OCI-LY1 (cell line): Measurements from ENCODE around the gene PHF2.

Experiments used
- H2AFZ ChIP-seq: fragments of 200-600 bp; sonication (generic), shearing (Covaris generic); 2 replicates; pipeline ENCODE4 v1.6.0; 2014; ENCODE audit warnings: antibody characterized with exemption, mild to moderate bottlenecking, low read length
- H3F3A ChIP-seq: fragments of 200-600 bp; sonication (generic), shearing (Covaris generic); 2 replicates; pipeline ENCODE4 v1.6.0; 2014; ENCODE audit warnings: mild to moderate bottlenecking, antibody characterized with exemption, low read length, moderate library complexity; ENCODE audit not compliant: insufficient read depth
- H3K27ac ChIP-seq: fragments of 200-600 bp; sonication (generic); 2 replicates; pipeline ENCODE4 v1.5.1; 2014; ENCODE audit warnings: low read length, mixed run types, mild to moderate bottlenecking, low read depth; ENCODE audit not compliant: poor library complexity, severe bottlenecking
- H3K27me3 ChIP-seq: fragments of 200-600 bp; sonication (generic); 2 replicates; pipeline ENCODE4 v1.6.0; 2014; ENCODE audit warnings: antibody characterized with exemption, mild to moderate bottlenecking, low read length, moderate library complexity; ENCODE audit not compliant: insufficient read depth
- H3K36me3 ChIP-seq: fragments of 200-600 bp; sonication (generic); 2 replicates; pipeline ENCODE4 v1.6.1; 2014; ENCODE audit warnings: mild to moderate bottlenecking, antibody characterized with exemption, low read length, moderate library complexity, mixed read lengths; ENCODE audit not compliant: insufficient read depth
- H3K4me1 ChIP-seq: fragments of 200-600 bp; sonication (generic); 2 replicates; pipeline ENCODE4 v1.5.1; 2014; ENCODE audit warnings: mild to moderate bottlenecking, low read length, moderate library complexity; ENCODE audit not compliant: insufficient read depth, severe bottlenecking
- H3K4me2 ChIP-seq: fragments of 200-600 bp; sonication (generic), shearing (Covaris generic); 2 replicates; pipeline ENCODE4 v1.6.1; 2014; ENCODE audit warnings: low read length
- H3K4me3 ChIP-seq: fragments of 200-600 bp; sonication (generic); 2 replicates; pipeline ENCODE4 v1.5.1; 2014; ENCODE audit warnings: low read length, low read depth, mild to moderate bottlenecking, mixed read lengths; ENCODE audit not compliant: poor library complexity, severe bottlenecking
- H3K79me2 ChIP-seq: fragments of 200-600 bp; shearing (Covaris generic); 2 replicates; pipeline ENCODE4 v1.6.1; 2016; ENCODE audit warnings: mixed run types, low read length, mixed read lengths; ENCODE audit not compliant: insufficient read depth
- H3K9ac ChIP-seq: fragments of 200-600 bp; sonication (generic), shearing (Covaris generic); 2 replicates; pipeline ENCODE4 v1.6.1; 2014; ENCODE audit warnings: mild to moderate bottlenecking, low read length, mixed read lengths
- H3K9me2 ChIP-seq: fragments of 200-600 bp; sonication (generic), shearing (Covaris generic); 2 replicates; pipeline ENCODE4 v1.6.1; 2014; ENCODE audit warnings: low read depth, mild to moderate bottlenecking, low read length, mixed read lengths
- H3K9me3 ChIP-seq: fragments of 200-600 bp; shearing (Covaris generic); 2 replicates; pipeline ENCODE4 v1.6.1; 2014; ENCODE audit warnings: low read length, mixed read lengths
- H4K20me1 ChIP-seq: fragments of 200-600 bp; sonication (generic), shearing (Covaris generic); 2 replicates; pipeline ENCODE4 v1.6.0; 2016; ENCODE audit warnings: mild to moderate bottlenecking, low read length; ENCODE audit not compliant: insufficient read depth
- CTCF ChIP-seq: fragments of 200-600 bp; sonication (generic), shearing (Covaris generic); IDR thresholded peaks from 2 replicates; pipeline ENCODE4 v1.5.1; 2017; ENCODE audit warnings: mild to moderate bottlenecking, antibody characterized with exemption, low read length, moderate library complexity, mixed read lengths
- EZH2 ChIP-seq: fragments of 200-600 bp; sonication (generic), shearing (Covaris generic); IDR thresholded peaks from 2 replicates; pipeline ENCODE4 v1.8.0; 2017; ENCODE audit warnings: borderline replicate concordance, mixed run types, mild to moderate bottlenecking, antibody characterized with exemption, low read length, moderate library complexity, mixed read lengths

The PHF2 gene

DNA sequence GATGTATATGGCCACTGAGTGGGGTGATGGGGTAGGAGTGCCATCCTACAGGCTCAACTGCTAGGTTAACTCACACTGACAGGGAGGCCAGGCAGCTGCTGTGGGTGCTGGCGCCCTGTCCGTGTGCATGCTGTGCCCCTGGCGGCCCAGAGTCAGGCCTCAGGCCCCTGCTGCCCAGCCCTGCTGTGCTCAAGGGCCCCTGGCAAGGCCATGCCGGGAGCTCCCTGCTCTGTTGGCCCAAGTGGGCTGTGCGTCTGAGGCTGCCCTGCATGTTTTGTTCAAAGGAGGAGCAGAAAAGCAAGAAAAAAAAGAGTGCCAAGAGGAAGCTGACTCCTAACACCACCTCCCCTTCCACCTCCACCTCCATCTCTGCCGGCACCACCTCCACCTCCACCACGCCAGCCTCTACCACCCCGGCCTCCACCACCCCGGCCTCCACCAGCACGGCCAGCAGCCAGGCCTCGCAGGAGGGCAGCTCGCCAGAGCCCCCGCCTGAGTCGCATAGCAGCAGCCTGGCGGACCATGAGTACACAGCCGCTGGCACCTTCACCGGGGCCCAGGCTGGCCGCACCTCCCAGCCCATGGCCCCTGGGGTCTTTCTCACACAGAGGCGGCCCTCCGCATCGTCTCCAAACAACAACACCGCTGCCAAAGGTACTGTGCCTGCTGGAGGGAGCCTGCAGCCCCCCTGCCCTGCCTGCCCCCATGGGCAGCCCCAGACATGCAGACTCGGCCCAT lies 100.1 kb downstream of the PHF2 start:
- Histone ChIP-seq H3K9ac (no peak overlapping the region), H3K27me3 (no peaks in the 10 kb centered on the region), H3K4me1 (no peaks in the 10 kb centered on the region), H3K27ac (no peak overlapping the region), H3K9me3 (no peaks in the 10 kb centered on the region), H3K36me3 (no peaks in the 10 kb centered on the region), H4K20me1 (no peaks in the 10 kb centered on the region), H3K9me2 (no peaks in the 10 kb centered on the region), H3K79me2 (no peaks in the 10 kb centered on the region), H2AFZ (no peak overlapping the region), H3F3A (no peaks in the 10 kb centered on the region), H3K4me3 (no peak overlapping the region), H3K4me2 (no peak overlapping the region)
- no peak for TF ChIP-seq CTCF
- TF ChIP-seq EZH2: no peak

DNA sequence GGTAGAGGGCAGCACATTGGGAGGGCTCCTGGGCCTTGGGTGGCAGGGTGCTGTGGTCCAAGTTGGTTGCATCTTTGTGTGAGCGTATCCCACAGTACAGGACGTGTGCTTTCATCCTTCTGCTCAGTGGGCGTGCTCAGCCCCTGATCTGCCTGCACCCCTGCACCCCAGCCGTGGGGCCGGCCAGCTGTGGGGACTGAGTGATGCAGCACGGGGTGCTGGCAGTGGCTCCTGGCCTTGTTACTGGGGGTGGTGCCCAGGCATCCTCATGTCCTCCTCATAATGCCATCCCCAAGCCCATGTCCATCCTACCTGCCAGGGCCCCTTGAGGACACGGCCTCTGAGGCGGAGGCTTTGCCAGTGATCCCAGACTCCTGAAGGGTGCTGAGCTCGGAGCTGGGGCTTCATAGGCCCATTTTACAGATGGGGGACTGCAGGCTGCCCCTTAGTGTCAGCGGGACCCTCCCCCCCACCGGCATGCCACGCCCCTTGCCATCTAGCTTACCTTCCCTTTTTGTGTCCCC lies 100.7 kb downstream of the PHF2 start:
- no peaks in the 10 kb centered on the region for H3K9me3 ChIP-seq
- no peak overlapping the region for H2AFZ ChIP-seq
- H3K4me2 ChIP-seq: no peak overlapping the region
- no peaks in the 10 kb centered on the region for H3K79me2 ChIP-seq
- H3K4me1 ChIP-seq: no peaks in the 10 kb centered on the region
- no peaks in the 10 kb centered on the region for H3K9me2 ChIP-seq
- no peak overlapping the region for H3K27ac ChIP-seq
- no peaks in the 10 kb centered on the region for H3K36me3 ChIP-seq
- no peak overlapping the region for H3K9ac ChIP-seq
- H3K4me3 ChIP-seq: no peak overlapping the region
- H3K27me3 ChIP-seq: no peaks in the 10 kb centered on the region
- H4K20me1 ChIP-seq: no peaks in the 10 kb centered on the region
- TF ChIP-seq EZH2: no peak
- no peak for TF ChIP-seq CTCF
- H3F3A ChIP-seq: no peaks in the 10 kb centered on the region

DNA sequence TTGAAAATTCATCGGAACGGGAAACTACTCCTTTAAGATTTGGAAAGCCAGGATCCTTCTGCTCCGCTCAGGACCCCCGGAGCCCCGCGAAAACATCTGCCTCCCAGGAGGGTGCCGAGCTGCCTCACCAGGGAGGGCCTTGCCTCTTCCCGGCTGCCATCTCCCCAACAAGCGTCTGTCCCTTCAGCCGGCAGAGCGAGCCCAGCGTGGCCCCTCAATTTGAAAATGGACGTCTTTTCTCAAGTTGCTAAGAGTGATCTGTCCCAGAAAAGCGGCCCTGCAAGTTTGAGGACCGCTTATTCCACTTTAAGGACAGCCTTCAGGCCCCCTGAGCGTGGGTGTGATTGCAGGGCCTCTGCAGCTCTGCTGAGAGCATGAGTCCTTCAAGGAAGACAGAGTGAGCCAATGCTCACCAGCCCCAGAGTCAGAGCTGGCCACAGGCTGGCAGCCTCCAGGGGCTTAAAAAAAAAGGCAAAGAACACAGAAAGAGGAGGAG lies 101.3 kb downstream of the PHF2 start:
- TF ChIP-seq EZH2: no peak
- TF ChIP-seq CTCF: no peak
- no peak overlapping the region for H3K4me3 ChIP-seq
- H2AFZ ChIP-seq: no peak overlapping the region
- H3K4me1 ChIP-seq: no peaks in the 10 kb centered on the region
- no peak overlapping the region for H3K9ac ChIP-seq
- H3K9me3 ChIP-seq: no peaks in the 10 kb centered on the region
- no peaks in the 10 kb centered on the region for H4K20me1 ChIP-seq
- H3K27ac ChIP-seq: no peak overlapping the region
- no peak overlapping the region for H3K4me2 ChIP-seq
- H3K27me3 ChIP-seq: no peaks in the 10 kb centered on the region
- H3K79me2 ChIP-seq: no peaks in the 10 kb centered on the region
- no peaks in the 10 kb centered on the region for H3K36me3 ChIP-seq
- no peaks in the 10 kb centered on the region for H3F3A ChIP-seq
- no peaks in the 10 kb centered on the region for H3K9me2 ChIP-seq
